NCI-H128 (cell line): ENCODE measurements around the gene CABP4.
"Not testable (repeated sequence)": the region's sequence is repeated elsewhere in the genome, so short reads cannot be mapped to it uniquely, and the experiment has no call there.

Experiments
- DNase-seq: peaks from one replicate; lab custom pipeline; 2025; ENCODE audit not compliant: unreplicated experiment; lab: John Stamatoyannopoulos, UW

Gene CABP4

DNA sequence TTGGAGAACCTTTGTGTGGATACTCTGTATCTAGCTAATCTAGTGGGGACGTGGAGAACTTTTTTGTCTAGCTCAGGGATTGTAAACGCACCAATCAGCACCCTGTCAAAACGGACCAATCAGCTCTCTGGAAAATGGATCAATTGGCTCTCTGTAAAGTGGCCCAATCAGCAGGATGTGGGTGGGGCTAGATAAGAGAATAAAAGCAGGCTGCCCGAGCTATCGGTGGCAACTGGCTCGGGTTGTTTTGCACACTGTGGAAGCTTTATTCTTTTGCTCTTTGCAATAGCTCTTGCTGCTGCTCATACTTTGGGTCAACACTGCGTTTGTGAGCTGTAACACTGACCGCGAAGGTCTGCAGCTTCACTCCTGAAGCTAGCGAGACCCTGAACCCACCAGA lies 21.5 kb downstream of the CABP4 start:
- not testable (repeated sequence) for DNase-seq

DNA sequence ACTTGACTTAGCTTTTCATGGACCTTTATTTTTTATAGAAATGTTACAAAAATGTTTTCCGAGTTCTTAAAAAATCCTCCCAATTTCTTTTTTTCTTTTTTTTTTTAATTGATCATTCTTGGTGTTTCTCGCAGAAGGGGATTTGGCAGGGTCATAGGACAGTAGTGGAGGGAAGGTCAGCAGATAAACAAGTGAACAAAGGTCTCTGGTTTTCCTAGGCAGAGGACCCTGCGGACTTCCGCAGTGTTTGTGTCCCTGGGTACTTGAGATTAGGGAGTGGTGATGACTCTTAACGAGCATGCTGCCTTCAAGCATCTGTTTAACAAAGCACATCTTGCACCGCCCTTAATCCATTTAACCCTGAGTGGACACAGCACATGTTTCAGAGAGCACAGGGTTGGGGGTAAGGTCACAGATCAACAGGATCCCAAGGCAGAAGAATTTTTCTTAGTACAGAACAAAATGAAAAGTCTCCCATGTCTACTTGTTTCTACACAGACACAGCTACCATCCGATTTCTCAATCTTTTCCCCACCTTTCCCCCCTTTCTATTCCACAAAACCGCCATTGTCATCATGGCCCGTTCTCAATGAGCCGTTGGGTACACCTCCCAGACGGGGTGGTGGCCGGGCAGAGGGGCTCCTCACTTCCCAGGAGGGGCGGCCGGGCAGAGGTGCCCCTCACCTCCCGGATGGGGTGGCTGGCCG lies 22.3 kb downstream of the CABP4 start:
- DNase-seq: not testable (repeated sequence)

GRCh38 chr11:67482275-67482826 lies 27.2 kb downstream of the CABP4 start:
- DNase-seq: no peak

DNA sequence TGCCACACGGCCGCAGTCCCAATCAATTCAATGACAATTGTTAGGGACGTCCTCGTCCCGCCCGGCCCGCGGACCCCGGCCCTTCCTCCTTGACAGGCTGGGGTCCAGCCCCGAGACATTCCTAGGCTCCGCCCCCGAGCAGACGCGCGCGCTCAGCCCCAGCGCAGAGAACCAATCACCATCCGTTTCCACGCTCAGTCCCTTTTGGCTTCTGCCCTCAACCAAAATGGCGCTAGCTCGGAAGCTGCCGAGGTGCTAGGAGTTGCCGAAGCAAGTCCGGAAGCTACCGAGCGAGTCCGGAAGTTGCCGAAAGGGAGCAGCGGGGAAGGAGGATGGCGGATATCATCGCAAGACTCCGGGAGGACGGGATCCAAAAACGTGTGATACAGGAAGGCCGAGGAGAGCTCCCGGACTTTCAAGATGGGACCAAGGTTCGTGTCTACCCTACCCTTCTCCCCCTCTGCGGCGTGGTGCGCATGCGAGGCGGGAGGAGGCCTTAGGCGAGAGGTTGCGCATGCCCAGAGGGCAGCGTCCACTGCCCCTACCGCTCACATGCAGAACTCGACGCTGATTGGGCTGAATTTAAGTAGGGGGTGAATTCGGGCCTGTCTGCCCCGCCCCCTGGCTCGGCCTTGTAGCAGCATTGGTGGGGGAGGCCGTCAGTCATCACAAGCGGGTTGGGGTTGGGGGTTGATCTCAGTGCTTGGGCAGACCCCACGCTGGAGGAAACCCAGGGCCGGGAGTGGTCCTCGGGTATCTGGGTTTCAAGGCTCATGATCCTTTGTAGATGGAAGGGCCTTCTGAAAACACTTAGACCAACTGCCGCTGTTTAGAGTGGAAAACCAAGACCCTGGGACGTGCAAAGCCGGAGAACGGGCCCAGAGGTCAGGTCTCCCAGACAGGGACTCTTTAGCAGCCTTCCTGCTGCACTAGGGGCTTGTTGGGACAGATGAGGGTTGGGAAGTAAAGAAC lies 28.0 kb downstream of the CABP4 start, which contains the start of gene AIP:
Gene AIP (plus strand): TSS at position 200 of the 972 bp plus-strand sequence. CDS start 133 bp downstream, at position 333.
- DNase-seq: peak; percentile 98

DNA sequence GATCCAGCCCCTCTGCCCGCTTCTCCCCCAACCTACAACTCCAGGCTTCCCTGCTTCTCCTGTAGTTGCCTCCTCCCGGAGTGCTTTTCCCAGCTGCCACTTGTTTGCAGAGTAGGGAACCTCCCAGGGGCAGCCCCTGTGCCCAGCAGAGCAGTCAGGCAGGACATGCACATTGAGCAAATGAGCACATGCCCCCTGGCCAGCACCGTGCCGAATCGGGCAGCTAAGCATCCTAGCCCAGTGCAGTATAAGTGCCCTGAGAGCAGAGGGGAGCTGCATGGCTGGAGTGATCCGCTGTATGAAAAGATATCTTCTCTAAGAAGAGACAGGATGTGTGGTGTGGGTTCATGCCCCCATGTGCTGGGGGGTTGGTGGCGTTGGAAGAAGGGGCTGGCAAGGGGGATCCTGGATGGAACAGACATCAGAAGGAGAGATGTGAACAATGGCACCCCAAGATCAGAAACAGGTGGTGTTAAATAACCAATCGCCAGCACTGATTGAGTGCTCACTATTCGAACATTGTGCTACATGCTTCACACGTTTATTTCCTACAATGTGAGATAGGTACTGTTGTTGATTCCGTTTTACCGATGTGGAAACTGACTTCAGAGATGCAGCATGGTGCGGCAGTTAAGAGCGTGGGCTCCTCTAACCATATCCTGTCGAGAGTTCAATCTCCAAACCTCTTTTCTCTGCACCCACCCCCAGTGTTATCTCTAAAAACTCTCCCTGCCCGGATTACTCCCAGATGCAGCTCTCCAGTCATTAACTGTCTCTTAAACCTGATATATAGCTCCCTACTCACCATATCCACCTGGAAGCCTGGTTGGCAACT lies 28.9 kb downstream of the CABP4 start:
- DNase-seq: no peak

DNA sequence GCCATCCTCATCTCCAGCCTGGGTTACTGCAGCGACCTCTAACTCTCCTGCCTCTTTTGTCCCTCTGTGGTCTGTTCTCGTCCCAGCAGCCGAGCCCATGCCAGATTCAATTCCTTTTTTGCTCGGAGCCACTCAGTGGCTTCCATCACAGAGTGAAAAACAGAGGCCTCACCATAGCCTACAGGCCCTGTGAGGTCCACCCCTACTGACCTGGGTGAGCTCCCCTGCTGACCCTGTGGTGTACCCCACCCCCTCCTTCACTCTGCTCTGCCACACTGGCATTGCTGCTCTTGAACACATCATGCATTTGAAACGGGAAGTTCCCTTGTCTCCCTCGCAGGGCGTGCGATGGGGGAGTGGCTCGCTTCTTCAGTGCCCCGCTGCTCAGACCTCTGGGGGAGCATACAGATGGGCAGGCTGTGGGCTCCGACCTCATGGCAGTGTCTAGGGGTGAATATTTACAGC lies 29.7 kb downstream of the CABP4 start:
- no peak for DNase-seq

DNA sequence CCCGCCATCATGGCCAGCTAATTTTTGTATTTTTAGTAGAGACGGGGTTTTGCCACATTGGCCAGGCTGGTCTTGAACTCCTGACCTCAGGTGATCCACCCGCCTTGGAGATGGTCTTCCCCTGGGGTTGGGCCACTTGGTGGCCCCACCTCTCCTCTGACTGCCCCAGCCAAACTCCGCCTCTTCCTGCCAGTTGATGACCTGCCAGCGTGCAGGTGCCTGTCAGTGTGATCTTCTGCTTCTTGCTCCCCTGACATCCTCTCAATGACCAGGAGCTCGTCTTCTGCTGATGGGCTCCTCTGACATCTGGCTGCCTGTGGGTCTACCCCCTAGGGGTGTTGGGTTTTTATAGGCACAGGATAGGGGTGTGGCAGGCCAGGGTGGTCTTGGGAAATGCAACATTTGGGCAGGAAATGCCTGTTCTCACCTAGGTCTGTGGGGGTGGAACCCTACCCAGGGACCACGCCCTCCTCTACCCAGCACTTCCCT lies 30.8 kb downstream of the CABP4 start:
- not testable (repeated sequence) for DNase-seq

- DNase-seq: no peak
These were observed 31.5 kb downstream of the CABP4 start for GRCh38 chr11:67486481-67487195.

GRCh38 chr11:67489203-67489884 lies 34.2 kb downstream of the CABP4 start:
- DNase-seq: no peak

GRCh38 chr11:67489885-67490726 lies 35.0 kb downstream of the CABP4 start:
- no peak for DNase-seq

DNA sequence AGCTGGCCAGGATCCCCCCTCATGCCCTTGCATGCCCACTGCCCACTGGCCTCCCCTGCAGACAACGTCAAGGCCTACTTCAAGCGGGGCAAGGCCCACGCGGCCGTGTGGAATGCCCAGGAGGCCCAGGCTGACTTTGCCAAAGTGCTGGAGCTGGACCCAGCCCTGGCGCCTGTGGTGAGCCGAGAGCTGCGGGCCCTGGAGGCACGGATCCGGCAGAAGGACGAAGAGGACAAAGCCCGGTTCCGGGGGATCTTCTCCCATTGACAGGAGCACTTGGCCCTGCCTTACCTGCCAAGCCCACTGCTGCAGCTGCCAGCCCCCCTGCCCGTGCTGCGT lies 35.5 kb downstream of the CABP4 start:
- no peak for DNase-seq

GRCh38 chr11:67491276-67492068 lies 36.3 kb downstream of the CABP4 start:
- no peak for DNase-seq

DNA sequence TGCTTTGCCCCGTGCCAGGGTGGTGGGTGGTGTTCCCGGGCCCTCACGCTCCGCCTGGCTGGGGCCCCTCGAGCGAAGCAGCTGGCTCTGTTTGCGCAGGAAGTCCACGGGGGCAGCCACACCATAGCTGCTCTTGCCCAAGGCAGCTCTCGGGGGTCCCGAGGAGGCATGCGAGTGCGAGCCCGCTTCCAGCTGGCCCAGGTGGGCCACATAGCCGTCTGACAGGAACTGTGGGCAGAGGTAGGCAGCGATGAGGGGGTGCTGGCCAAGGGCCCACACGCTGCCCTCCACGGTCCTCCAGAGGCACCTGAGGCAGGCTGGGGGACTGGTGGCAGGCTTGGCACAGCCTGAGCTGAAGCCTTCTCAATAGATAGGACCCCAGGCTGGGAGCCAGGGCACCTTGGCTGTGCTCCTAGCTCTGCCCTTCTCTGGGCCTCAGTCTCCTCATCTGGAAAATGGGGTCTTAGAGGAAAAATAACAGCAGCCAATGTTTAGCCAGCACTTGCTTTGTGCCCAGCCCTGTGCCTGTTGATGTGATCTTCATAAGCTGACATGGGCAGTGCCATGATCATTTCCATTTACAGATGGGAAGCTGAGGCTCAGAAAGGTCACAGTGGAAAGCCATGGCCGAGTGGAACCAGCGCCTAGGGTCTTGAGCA lies 37.0 kb downstream of the CABP4 start:
- DNase-seq: no peak

DNA sequence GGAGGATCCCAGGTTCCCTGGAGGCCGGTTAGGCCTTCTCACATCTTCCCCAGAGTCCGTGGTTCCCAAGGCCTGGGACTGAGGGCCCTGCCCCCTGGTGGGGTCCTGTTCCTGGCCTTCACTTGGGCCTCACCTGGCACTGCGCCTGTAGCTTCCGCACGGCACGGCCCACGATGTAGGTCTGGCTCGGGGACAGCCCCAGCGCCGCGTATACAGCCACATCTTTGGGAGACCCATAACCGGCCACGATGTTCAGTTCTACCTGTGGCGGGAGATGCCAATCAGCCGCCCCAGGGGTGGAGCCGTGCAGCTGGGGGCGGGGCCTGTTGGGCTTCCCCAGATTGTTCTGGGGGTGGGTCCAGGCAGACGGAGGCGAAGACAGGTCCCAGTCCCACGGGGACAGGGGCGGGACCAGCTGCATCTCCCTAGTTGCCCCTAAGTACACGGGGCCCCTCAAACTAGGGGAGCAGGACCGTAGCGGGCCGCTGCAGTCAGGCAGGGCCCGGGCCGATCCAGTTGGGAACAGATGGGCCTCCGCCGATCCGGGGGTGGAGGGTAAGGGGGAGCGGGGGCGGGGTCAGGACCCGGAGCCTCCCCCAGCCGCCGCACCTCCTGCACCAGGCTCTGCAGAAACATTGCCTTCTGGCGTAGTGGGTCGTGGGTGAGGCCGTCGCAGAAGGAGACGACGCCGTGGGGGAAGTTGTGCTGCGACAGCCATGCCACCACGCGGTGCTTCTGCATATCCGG lies 37.8 kb downstream of the CABP4 start:
- no peak for DNase-seq

- no peak for DNase-seq
These were observed 38.6 kb downstream of the CABP4 start for GRCh38 chr11:67493548-67494370.
